ENCODE results near the gene ICAM5. TPM values are rescaled to one million over a fixed set of nuclear protein-coding genes. Genes with fewer than 3 reads are reported as not detected.

The ICAM5 gene
- total RNA-seq, 1 experiment from 2014 or later = 19.2 TPM

- no peaks in the 10 kb centered on the region for H3K36me3 ChIP-seq (ENCODE audit: low read depth)
- no peak overlapping the region for H2AFZ ChIP-seq
- DNase-seq = no peak
- no peaks in the 10 kb centered on the region for H3K79me2 ChIP-seq (ENCODE audit: low read depth)
- H3K27ac ChIP-seq = no peak overlapping the region
- CTCF ChIA-PET = no interaction called here
- POLR2A ChIA-PET (ENCODE audit: unreplicated experiment) = no interaction called here
- H3K4me3 ChIP-seq = no peak overlapping the region
- intact Hi-C loops (cut with micrococcal nuclease; ENCODE audit: unreplicated experiment) = no loop called here
- peaks cover 17% of the 10 kb centered on the region for H3K4me1 ChIP-seq (replicated peaks; ENCODE audit: insufficient read depth)
- H3F3A ChIP-seq (ENCODE audit: insufficient read depth, low read depth) = peaks cover 7% of the 10 kb centered on the region; the same call in 1 of the 2 replicates
- H3K27me3 ChIP-seq (ENCODE audit: insufficient read depth, low read depth) = no peaks in the 10 kb centered on the region
- H4K20me1 ChIP-seq (ENCODE audit: insufficient read depth) = no peaks in the 10 kb centered on the region
- H3K4me2 ChIP-seq = no peak overlapping the region
- H3K9me2 ChIP-seq (ENCODE audit: insufficient read depth) = no peaks in the 10 kb centered on the region
- no TSS peak for BruUV-seq (replicated peaks)
- no peaks in the 10 kb centered on the region for H3K9me3 ChIP-seq (ENCODE audit: insufficient read depth, low read depth)
- no peak for TF ChIP-seq CTCF (conservative IDR thresholded peaks at IDR 0.05)
- no peak for TF ChIP-seq EZH2 (IDR thresholded peaks at IDR 0.05; ENCODE audit: low read depth)
Observed at GRCh38 chr19:10293637-10294367, 4.0 kb downstream of the ICAM5 start.

- Histone ChIP-seq H3K4me3 (no peak overlapping the region), H3K9me2 (ENCODE audit: insufficient read depth) (no peaks in the 10 kb centered on the region), H3K4me2 (no peak overlapping the region), H3K27me3 (ENCODE audit: insufficient read depth, low read depth) (no peaks in the 10 kb centered on the region), H2AFZ (no peak overlapping the region), H4K20me1 (ENCODE audit: insufficient read depth) (no peaks in the 10 kb centered on the region), H3K79me2 (ENCODE audit: low read depth) (no peaks in the 10 kb centered on the region), H3F3A (ENCODE audit: insufficient read depth, low read depth) (peaks cover 7% of the 10 kb centered on the region; the same call in 1 of the 2 replicates), H3K27ac (no peak overlapping the region), H3K4me1 (replicated peaks; ENCODE audit: insufficient read depth) (peaks cover 17% of the 10 kb centered on the region), H3K9me3 (ENCODE audit: insufficient read depth, low read depth) (no peaks in the 10 kb centered on the region), H3K36me3 (ENCODE audit: low read depth) (no peaks in the 10 kb centered on the region)
- CTCF ChIA-PET = no interaction called here
- no peak for DNase-seq
- no peak for TF ChIP-seq EZH2 (IDR thresholded peaks at IDR 0.05; ENCODE audit: low read depth)
- no peak for TF ChIP-seq CTCF (conservative IDR thresholded peaks at IDR 0.05)
- intact Hi-C loops (cut with micrococcal nuclease; ENCODE audit: unreplicated experiment) = no loop called here
- BruUV-seq (replicated peaks) = no TSS peak
- POLR2A ChIA-PET (ENCODE audit: unreplicated experiment) = no interaction called here
Observed at GRCh38 chr19:10294368-10294697, 4.6 kb downstream of the ICAM5 start.

GRCh38 chr19:10295305-10295846 is 5.6 kb downstream of the ICAM5 start:
- H3K9me2 ChIP-seq (ENCODE audit: insufficient read depth) = no peaks in the 10 kb centered on the region
- H3K9me3 ChIP-seq (ENCODE audit: insufficient read depth, low read depth) = no peaks in the 10 kb centered on the region
- H3K4me3 ChIP-seq = no peak overlapping the region
- no peaks in the 10 kb centered on the region for H4K20me1 ChIP-seq (ENCODE audit: insufficient read depth)
- peaks cover 7% of the 10 kb centered on the region; the same call in 1 of the 2 replicates for H3F3A ChIP-seq (ENCODE audit: insufficient read depth, low read depth)
- no peak overlapping the region for H3K4me2 ChIP-seq
- POLR2A ChIA-PET (ENCODE audit: unreplicated experiment) = no interaction called here
- H3K4me1 ChIP-seq (replicated peaks; ENCODE audit: insufficient read depth) = peaks cover 14% of the 10 kb centered on the region
- BruUV-seq (replicated peaks) = no TSS peak
- DNase-seq = no peak
- CTCF ChIA-PET = no interaction called here
- no peak overlapping the region for H3K27ac ChIP-seq
- no peak for TF ChIP-seq EZH2 (IDR thresholded peaks at IDR 0.05; ENCODE audit: low read depth)
- no peak for TF ChIP-seq CTCF (conservative IDR thresholded peaks at IDR 0.05)
- no peaks in the 10 kb centered on the region for H3K27me3 ChIP-seq (ENCODE audit: insufficient read depth, low read depth)
- no peak overlapping the region for H2AFZ ChIP-seq
- H3K79me2 ChIP-seq (ENCODE audit: low read depth) = no peaks in the 10 kb centered on the region
- intact Hi-C loops (cut with micrococcal nuclease; ENCODE audit: unreplicated experiment) = no loop called here
- no peaks in the 10 kb centered on the region for H3K36me3 ChIP-seq (ENCODE audit: low read depth)

All from PC-9 (cell line).